EL (cell line): ENCODE measurements around the gene RPL36A.

Experiments
- DNase-seq: peaks from one replicate; pipeline ENCODE4 v3.0.0-alpha.2; 2016

RPL36A gene

DNA sequence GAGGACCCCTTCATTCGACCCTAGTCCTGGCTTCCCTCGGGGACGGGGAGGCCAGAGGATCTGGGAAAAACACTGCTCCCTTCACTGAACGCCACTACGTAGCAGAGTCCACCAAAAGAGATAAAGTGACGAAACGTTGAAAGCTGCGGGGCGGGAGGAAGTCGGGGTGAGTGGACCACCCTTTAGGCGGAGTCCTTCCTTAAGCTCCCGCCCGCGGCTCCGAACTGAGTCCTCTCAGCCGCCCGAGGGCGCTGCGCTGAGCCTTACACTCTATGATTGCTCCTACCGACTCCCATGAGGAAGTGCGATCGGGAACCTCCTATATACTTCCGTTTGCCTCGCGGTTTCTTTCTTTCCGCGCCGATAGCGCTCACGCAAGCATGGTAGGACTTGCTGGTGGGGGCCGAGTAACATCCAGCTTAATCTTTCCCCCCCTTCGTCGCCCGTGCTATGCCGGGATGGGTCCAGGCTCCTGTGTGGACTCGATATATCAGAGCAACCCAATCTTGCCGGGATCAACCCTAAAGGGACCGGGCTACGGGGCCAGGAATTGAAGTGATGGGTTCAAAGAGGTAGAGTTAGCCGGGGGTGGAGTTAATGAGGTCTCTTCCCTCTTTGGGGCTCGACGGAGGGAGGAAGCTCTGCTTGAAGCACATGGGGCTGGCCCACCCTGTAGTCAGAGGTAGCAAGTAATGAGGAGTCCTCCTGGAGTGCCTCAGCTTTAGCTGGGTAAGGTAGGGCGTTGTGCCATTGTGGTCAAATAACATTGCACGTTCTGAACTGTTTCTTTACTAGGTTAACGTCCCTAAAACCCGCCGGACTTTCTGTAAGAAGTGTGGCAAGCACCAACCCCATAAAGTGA, at the start of gene RPL36A:
RPL36A (plus strand) TSS at position 348 of the 862 bp plus-strand sequence; CDS start at position 381, 33 bp downstream.
- DNase-seq, result peak; percentile 92

DNA sequence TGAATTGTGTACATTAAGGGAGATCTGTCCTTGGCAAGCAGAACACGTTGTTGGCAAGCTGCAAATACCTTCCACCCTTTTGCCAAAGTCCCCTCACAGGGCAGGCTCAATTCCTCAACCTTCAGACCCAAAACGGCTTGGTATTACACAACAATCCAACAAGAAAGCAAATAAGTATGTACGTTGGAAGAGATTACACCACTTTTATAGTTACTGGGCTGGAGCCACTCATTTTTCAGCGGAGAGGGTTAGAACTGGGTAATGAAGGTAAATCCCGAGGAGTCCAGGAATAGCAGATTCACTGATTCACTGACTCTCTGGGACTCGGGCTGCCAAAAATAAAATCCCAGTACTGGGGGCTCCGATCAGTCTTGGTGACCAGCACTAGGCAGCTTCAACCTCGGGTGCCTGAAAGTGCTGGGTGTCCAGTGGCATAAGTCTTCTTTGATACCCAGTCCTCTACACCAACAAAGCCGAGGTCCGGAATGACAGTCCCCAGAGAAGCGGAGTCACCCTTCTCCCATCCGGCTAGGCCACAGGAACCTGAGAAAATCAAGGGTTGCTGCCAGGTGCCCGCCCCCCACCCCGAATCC, 42.9 kb upstream of the RPL36A start:
- DNase-seq, result peak; percentile 17

DNA sequence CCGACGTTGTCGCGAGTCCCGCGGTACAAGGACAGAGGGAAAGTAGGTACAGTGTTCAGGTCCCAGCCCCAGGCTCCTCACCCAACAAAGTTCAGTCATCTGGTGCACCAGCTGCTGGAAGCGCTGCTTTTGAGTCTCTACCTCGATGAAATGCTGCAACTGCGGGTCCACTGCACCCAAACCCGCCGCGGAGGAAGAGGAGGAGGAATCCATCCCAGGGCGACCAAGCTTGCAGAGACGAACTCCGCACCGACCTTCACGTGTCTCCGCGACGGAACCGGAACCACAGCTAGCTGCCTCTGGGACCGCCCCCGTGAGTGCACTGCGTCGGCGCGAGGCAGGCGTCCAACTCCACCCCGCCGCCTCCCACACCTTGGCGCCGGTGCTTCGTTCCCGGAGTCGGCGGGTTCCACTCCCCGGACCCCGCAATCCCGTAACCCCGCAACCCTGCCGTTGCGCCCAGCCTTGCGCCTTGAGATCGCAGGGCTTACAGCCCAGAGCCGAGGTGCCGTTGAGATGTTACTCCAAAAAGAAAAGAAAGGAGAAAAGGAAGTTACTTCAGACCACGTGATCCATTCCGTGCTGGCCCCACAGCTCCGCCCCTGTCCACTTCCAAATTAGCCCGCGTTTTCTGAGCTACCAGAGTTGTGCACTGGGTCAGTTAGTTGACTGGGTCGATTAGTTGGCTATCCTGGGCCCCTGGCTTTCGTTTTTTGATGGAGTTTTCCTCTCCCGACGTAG, 42.2 kb upstream of the RPL36A start, which contains the start of gene TIMM8A:
TIMM8A (minus strand) TSS at position 291 of the 741 bp plus-strand sequence; CDS start at position 213, 78 bp downstream.
- peak; percentile 76 for DNase-seq

DNA sequence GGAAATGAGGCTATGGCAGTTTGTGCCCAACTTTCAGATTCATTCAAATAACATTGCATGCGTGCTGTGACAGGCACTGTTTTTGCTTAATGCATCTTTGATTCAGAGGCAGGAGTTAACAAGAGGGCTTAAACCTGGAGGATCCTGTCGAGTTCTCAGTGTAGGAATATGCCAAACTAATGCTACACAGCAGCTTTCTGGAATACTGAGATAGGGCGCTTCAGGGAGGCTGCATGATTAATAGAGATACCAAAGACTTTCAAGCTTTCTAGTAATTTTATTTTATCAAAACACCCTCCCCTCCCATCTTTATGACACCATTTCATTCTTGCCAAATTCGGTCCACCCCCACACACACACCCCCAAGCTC, 41.6 kb upstream of the RPL36A start:
- DNase-seq, result no peak

DNA sequence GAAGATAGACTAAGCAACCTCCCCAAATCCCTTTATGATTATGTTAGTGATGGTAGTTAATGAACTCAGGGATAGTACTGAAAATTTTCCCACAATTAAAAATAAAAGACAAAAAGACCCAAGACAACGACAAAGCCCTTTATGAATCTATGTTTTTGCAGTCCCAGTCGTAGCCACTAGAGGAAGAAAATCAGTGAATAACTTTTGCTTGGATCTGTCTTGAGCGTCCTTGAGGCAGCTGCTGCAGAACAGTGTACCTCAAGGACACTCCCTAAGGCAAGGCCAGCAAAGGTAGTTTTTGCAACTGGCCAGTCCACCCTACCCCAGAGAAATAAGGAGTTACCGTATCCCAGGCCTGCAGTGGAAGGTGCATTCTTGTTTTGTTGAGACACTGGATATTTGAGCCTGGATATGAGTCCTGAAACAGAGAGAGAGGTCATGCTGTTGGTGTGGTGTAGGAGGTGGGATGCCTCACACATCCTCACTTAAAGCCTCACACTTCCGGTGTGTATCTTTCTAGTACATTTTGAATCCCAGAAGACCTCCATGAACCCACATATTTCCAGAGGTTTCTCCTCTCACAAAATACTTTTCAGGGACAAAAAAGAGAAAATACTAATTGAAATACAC, 33.5 kb upstream of the RPL36A start:
- DNase-seq, result no peak

DNA sequence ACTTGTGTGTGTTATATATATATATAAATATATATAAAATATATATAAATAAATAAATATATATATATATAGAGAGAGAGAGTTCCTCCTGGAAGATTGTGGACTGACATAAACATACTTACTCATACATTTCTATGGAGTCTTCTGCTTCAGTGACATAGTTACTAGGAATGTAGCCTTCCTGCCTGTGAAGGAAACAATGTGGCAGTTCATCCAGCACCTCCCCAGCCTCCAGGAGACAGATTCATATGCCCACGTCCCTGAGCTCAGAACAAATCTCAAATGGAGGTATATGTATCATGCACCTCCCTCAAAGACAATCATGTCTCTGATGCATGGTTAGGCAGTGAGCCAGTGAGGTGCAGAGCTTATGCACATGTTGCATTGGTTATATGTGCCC, 30.8 kb upstream of the RPL36A start:
- DNase-seq, result peak; percentile 23

DNA sequence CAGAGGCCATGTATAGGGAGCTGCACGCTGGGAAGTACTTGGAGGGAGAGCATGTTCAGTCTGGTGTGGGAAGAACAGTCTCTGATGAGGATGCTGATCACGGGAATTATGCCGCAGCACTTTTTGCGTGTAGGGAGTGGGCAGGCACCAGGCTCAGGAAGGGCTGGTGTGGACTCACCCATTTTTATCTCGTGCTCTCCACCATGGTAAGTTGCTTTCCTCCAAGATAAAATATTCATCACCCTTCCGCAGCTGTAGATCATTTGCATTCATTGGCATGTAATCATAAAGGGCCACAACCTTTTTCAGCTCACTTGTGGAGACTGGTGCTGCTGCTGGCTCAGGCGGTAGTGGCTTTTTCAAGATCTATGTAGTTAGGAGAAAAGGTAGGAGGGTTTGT, 30.4 kb upstream of the RPL36A start:
- no peak for DNase-seq

DNA sequence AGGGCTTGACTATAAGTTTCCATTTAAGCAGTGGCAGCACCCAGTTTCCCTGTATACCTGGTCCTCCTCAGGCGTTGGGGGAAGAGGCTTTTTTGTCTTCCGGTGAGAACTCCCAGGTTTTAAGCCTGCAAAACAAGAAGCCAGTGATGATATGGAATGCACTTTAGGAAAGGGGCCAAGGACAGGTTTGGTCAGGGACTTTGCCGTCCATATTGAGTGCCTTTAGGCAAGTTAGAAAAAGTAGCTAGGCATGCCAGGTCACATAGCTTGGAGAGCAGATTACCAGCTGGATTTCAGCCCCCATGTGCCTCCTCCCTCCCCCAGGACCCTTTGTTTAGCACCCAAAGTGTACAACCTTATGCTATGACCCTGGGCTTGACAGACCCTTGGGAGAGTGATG, 28.7 kb upstream of the RPL36A start:
- DNase-seq, result no peak

DNA sequence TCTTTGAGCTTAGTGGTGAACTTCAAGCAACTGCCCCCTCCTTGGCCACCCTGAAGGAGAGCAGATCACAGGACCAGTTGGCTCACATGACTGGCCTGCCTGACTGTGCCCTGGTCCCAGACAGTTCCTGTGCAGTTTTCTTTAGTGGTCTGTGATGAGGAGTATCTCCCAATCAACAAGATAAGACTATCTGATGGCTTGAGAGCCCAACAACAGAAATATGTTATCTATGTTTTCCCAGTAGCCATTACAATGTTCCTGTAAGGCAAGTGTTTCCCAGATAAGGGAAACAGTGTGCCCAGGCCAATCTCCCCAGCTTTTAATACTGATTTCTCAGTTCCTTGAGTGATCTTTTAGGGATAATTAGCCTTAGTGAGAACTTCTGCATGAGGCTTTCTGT, 28.1 kb upstream of the RPL36A start:
- no peak for DNase-seq

DNA sequence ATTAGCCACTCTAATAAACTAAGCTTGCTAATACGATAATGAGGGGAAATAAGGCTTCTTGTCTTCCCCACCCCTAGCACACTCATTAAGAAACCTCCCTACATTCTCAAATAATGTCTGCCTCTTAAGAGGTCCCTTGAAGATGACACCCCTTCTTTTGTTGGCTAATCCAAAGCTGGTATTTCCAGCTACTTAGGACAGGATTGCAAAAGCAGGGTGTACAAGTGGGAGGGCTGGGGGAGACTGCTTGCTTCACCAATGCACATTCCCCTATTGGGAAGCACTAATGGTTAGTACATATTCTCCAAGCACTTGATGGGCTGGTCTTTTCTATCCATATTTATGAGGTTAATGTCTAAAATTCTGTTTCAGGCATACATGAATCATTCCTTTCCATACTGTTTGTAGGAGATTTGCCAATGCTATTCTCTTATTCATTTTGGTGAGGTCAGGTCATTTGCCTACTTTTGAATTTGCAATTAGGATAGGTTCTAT, 25.5 kb upstream of the RPL36A start:
- no peak for DNase-seq

DNA sequence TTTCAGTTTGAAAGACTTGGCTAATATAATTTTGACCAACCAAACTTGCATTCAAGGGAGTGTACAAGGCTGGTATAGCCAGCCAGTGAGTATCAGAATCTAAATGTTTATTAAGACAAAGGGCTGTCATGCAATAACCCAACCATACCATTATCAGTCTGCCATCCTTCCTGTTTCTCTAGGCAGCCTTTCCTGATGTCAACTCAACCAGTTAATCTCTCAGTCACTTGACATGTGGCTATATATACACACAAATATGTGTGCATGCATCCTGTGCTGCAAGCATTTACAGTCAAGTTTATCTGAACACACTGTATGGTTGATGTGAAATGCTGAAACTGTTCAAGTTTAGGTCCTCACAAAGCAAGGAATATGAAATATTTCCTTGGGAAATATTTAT, 22.0 kb upstream of the RPL36A start:
- DNase-seq, result no peak

DNA sequence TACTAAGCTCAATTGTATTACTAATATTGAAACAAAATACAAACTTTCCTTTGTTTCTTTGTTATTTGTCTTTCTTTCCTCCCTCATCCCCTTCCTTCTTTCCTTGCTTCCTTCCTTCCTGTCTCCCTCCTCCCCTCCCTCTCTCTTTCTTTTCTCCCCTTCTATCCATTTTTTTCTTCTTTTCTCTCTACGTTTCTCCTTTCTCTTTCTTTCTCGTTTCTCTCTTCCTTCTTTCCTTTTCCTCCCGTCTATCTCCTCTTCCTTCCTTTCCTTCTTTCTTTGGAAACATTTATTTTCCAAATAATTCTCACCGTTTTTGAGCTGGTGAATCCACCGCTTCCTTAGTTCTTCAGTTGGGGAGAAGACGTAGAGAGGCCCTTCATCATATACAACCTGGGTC, 21.1 kb upstream of the RPL36A start:
- DNase-seq, result no peak

DNA sequence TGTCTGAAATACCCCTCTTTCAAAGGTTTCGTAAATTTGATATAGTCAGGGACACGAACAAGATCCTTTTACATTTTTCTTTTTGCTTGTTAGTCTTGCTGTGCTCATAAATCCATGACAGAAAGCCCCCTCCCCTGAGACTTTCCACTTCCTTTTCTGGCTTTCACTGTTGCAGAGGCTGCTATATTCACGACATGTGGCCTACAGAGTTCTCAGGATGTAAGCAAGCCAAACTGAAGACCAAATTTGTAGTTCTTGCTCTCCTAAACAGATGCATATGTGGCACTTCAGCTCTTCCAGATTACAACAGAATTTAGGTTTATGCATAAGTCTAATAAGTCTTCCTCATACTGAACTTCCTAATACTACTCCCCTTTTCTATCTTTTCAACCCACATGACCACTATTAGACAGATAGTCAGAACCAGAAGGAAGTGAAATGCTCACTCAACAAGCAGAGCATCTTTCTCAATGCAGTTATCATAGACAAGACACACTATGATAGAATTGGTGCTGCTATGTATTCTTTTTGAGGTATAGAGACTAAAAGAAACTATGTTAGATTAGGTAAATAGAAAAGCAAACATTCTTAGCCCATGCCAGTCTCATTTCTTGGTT, 19.8 kb upstream of the RPL36A start:
- no peak for DNase-seq

DNA sequence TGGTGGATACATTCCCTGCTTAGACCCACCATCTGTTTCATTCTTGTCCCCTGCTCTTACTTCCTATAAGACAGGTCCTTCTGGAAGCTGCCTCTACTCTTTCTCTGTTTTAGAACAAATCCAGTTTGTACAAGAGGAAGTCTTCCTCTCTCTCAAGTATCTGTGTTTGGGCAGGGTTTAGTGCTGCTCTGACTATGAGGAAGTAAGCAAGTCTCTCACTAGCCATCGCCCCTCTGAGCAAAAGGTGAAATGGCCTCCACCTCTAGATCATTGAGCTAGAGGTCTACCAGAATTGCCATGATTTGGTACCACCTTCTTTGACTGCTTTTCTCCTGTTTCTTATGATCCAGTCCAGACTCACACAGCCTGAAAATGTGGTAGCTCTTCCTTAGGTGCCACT, 13.3 kb upstream of the RPL36A start:
- no peak for DNase-seq

DNA sequence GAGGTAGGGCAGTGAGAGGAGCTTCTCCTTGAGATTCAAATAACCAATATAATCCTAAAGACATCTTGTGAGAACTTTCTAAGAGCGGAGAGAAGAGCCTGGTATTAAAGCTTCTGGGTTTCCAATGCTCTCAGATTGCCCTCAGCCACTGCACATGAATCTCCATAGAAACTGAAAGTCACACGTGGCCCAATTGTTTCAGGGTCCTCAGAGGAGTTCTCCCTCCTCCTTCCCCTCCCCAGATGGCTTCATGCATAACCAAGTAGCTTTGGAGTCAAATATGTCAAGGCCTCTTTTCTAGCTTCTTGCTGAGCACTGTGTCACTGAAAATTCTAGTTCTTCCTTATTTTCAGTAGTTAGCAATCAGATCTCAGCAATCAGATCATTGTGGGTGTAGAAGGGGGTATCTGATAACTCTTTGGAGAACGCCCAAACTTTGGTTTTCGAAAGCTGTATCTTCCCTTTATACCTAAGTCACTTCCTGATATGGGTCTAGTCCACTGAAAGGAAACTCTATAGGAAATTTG, 7.1 kb upstream of the RPL36A start:
- no peak for DNase-seq

DNA sequence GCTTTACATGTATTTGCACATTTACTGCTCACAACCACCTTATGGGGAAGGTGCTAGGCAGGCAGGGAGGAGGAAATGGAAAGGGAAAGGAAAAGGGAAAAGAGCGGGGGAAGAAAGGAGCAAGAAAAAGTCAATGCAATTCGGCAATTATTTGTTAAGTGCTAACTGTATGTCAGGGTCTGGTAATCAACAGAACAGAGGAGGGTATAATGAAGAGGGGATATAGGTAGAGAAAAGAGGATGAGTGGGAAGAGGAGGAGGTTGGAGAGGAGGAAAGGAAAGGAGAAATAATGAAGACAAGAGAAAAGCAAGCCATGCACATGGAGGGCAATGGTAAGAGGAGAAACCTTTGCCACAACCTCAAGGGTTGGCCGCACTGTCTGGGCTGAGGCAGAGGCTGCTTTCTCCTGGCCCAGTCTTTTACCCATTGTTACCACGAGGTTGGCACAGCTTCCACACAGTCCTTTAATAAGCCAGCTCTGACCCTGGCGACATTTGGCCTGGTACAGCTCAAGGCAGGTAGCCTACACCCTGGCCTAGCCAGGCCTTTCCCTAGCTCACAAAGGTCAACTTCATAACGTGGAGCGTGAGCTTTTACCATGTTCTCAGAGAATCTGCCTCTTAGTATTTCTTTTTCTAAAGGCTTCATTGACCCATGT, 5.7 kb upstream of the RPL36A start:
- no peak for DNase-seq

DNA sequence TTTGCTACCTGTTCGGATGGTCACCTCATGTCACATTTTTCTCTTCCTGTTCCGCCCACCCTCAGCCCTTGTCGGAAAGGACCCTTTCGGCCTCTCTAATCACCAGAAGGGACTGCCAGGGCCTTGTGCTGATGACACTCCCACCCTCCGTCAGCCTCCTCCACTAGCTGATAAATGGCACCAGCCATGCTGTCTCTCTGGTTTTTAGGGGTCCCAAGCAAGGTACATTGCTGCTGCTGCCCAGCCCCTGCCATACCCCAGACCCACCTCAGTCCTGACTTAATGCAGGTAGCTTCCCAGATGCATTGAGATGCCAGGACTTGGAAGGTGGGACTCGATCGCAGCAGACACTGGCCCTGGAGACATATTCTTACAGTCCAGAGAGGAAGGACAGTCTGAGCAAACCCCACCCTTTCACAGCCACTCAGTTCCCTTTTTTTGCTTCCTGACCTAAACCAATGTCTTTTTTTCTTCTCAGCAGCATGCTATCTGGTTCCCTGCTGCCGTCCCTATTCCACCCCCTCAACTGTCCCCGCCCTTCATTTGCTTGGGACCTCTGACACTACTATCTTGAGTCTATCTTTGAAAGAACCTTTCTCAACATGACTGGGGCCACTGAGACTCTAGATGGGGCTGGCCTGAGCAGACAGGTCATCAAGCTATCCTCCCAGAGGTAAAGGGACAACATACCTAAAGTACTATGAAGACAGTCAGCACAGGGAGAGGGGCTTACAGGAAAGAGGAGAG, 4.8 kb upstream of the RPL36A start, which contains the start of gene BTK:
BTK (minus strand) TSS at position 397 of the 747 bp plus-strand sequence. CDS start 10,907 bp downstream, outside the sequence.
- no peak for DNase-seq

DNA sequence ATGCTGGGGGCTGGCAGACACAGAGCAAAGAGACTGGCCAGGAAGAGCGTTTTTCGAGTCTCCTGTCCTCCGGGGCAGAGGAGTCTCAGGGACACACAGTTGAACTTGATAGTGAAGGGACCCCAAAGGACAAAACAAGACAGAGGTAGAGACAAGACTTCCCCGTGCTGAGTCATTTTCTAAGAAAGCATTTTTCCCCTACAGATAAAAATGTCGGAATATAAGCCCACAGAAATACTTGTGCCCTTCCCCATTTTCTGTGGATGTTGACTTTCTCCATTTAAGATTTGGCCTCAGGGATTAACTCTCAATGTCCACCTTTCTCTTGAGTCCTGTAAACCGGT, 4.3 kb upstream of the RPL36A start:
- DNase-seq, result no peak

DNA sequence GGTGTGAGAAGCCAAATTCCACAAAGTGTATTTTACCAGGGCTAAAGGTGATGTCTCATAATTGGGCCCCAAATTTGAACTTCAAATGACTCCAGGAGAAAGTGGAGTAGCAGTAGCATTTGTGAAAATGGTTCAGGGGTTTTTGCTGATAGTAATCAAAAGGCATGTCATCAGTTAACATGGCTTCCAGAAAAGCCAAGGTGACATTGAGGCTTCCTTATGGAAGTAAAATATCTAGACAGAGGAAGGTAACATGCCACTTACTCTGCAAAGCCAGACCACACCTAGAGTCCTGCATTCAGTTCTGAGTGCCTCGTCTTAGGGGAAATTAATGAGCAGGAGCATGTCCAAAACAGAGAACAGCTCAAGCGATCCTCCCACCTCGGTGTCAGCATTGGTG, 2.2 kb upstream of the RPL36A start:
- no peak for DNase-seq

DNA sequence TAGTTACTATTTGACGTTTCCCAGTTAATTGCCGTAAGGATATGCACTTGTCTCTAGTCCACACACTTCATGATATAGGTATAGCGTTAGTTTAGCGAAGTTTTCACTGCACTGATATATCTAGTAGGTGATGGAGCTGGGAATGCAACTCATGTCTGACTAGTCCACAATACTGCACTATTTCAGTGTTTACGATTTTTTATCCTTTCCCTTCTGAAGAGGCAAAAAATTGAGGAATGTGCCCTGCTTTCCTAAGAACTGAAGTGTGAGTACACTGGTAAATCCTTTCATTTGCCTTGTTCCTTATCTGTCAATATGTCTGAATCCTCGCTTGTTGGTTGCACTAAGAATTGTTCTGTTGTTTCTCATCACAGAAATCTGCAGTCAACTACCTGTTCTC, 1.0 kb downstream of the RPL36A start:
- DNase-seq, result no peak
